NCI-H187 (cell line): ENCODE data around the gene PRKCE.

Source experiments
- DNase-seq, 2 experiments: peaks; one replicate each; lab custom pipeline; 2025; lab: John Stamatoyannopoulos, UW

Gene PRKCE

GRCh38 chr2:45964223-45964841, 312.9 kb downstream of the PRKCE start:
- DNase-seq = no peak

GRCh38 chr2:45964906-45965305, 313.4 kb downstream of the PRKCE start:
- DNase-seq = no peak

GRCh38 chr2:45965871-45966498, 314.5 kb downstream of the PRKCE start:
- DNase-seq = no peak

- DNase-seq = no peak
Measured at GRCh38 chr2:45968946-45969584, 317.6 kb downstream of the PRKCE start.

- no peak for DNase-seq
Measured at GRCh38 chr2:45973426-45973825, 322.0 kb downstream of the PRKCE start.

- DNase-seq = no peak
Measured at GRCh38 chr2:45974056-45974455, 322.6 kb downstream of the PRKCE start.

GRCh38 chr2:45974762-45975408, 323.4 kb downstream of the PRKCE start:
- DNase-seq = no peak

- no peak for DNase-seq
Measured at GRCh38 chr2:45975752-45976517, 324.5 kb downstream of the PRKCE start.

- DNase-seq = no peak
Measured at GRCh38 chr2:45978302-45978859, 326.9 kb downstream of the PRKCE start.

GRCh38 chr2:45979065-45979464, 327.6 kb downstream of the PRKCE start:
- peak; percentile 74 to 83 for DNase-seq

GRCh38 chr2:45980161-45980865, 328.8 kb downstream of the PRKCE start:
- peak; percentile 48 to 53 for DNase-seq

- DNase-seq = no peak
Measured at GRCh38 chr2:45981384-45981930, 330.0 kb downstream of the PRKCE start.

- DNase-seq = no peak
Measured at GRCh38 chr2:45982096-45982495, 330.6 kb downstream of the PRKCE start.

GRCh38 chr2:45983213-45983612, 331.7 kb downstream of the PRKCE start:
- DNase-seq = no peak

GRCh38 chr2:45984366-45984765, 332.9 kb downstream of the PRKCE start:
- no peak for DNase-seq

- no peak for DNase-seq
Measured at GRCh38 chr2:45984896-45985473, 333.5 kb downstream of the PRKCE start.

GRCh38 chr2:45986509-45986908, 335.0 kb downstream of the PRKCE start:
- no peak for DNase-seq

- DNase-seq = no peak
Measured at GRCh38 chr2:45987856-45988255, 336.4 kb downstream of the PRKCE start.

- DNase-seq = no peak
Measured at GRCh38 chr2:45988879-45989278, 337.4 kb downstream of the PRKCE start.

GRCh38 chr2:45990131-45990530, 338.7 kb downstream of the PRKCE start:
- DNase-seq = no peak
